ENCODE results near the gene SERPINA5.
"Not testable (repeated sequence)": the region's sequence is repeated elsewhere in the genome, so short reads cannot be mapped to it uniquely, and the experiment has no call there.

Gene SERPINA5

GRCh38 chr14:94575730-94576585 is 5.3 kb upstream of the SERPINA5 start:
- no peak for DNase-seq (ENCODE audit: low spot score)

DNA sequence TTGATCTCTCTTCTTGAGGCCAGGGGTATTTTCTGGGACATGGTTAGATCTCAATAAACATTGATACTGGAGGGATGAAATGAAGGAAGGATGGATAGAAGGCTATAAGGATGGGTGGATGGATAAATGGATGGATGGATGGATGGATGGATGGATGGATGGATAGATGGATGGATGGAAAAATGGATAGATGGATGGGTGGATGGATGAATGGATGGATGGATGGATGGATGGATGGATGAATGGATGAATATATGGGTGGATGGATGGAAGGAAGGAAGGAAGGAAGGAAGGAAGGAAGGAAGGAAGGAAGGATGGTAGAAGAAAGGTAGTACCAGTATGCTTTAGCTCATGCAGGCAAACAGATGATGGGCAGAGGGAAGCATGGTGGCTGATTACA is 3.8 kb upstream of the SERPINA5 start:
- not testable (repeated sequence) for DNase-seq (ENCODE audit: low spot score)

DNA sequence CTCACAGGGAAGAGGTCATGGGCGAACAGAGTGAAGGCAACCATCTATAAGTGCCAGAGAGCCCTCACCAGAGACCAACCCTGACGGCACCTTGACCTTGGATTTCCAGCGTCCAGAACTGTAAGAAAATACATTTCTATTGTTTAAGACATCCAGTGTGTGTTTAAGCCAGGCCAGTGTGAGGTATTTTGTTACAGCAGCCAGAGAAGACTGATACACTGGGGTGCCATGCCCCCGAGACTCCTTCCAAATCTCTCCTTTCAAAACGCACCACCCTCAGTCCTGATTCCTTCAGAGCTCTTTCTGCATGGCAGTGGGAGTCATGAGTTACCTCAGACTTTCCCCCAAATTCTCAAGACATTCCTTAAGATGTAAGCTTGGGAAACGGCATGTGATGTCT is 2.5 kb upstream of the SERPINA5 start:
- no peak for DNase-seq (ENCODE audit: low spot score)

- DNase-seq (ENCODE audit: low spot score), result no peak
Measured at GRCh38 chr14:94582199-94582750, 1.0 kb downstream of the SERPINA5 start.

GRCh38 chr14:94582851-94583250 is 1.6 kb downstream of the SERPINA5 start:
- no peak for DNase-seq (ENCODE audit: low spot score)

GRCh38 chr14:94583557-94583956 is 2.3 kb downstream of the SERPINA5 start:
- no peak for DNase-seq (ENCODE audit: low spot score)

GRCh38 chr14:94584591-94585280 is 3.5 kb downstream of the SERPINA5 start:
- DNase-seq (ENCODE audit: low spot score), result no peak

- no peak for DNase-seq (ENCODE audit: low spot score)
Measured at GRCh38 chr14:94586635-94587034, 5.4 kb downstream of the SERPINA5 start.

- DNase-seq (ENCODE audit: low spot score), result no peak
Measured at GRCh38 chr14:94588311-94588710, 7.1 kb downstream of the SERPINA5 start.

DNA sequence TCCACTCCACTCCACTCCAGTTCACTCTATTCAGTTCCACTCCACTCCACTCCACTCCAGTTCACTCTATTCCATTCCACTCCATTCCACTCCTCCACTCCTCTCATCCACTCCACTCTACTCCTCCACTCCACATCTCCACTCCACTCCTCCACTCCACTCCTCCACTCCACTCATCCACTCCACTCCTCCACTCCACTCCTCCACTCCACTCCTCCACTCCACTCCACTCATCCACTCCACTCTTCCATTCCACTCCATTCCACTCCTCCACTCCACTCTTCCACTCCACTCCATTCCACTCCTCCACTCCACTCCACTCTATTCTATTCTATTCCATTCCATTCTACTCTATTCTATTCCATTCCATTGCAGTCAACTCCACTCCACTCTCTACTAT is 9.8 kb downstream of the SERPINA5 start:
- no peak for DNase-seq (ENCODE audit: low spot score)

GRCh38 chr14:94591871-94592270 is 10.6 kb downstream of the SERPINA5 start:
- DNase-seq (ENCODE audit: low spot score), result no peak

GRCh38 chr14:94592457-94592856 is 11.2 kb downstream of the SERPINA5 start:
- no peak for DNase-seq (ENCODE audit: low spot score)

GRCh38 chr14:94593376-94593748 is 12.1 kb downstream of the SERPINA5 start:
- no peak for DNase-seq (ENCODE audit: low spot score)

GRCh38 chr14:94593749-94594431 is 12.7 kb downstream of the SERPINA5 start:
- no peak for DNase-seq (ENCODE audit: low spot score)

DNA sequence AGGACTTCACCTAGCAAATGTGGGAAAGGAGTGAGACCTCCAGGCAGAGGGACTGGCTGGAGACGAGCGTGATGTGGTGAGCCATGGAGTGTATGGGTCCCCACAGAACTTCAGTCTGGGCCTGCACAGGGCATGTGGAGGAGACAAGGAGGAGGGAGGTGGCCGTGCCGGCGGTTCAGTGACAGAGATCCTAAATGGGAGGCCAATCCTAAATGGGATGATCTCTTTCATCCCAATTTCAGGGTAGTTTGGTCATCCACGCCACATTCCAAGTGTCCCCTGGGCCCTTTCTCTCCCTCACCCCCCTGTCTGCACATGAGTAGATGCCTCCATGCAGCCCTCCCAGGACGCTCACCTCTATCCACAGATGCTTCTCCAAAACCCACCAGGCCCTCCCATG is 13.2 kb downstream of the SERPINA5 start:
- no peak for DNase-seq (ENCODE audit: low spot score)

DNA sequence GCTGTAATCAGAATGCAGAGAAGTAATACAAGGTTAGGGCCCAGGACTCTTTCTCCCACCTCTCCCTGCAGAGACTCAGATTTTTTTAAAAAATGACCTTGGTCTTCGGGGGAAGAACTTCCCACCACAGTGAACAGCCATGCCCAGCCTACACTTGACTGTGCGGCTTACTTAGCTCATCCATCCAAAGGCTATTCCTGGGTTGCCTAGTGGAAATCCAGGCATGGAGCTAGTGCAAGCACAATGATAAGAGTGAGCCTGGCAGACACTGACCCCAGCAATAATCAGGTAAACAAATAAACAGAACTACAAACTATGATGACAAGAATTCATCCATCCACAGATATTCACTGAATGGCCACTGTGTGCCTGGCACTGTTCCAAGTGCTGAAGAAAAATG is 14.7 kb downstream of the SERPINA5 start:
- no peak for DNase-seq (ENCODE audit: low spot score)

DNA sequence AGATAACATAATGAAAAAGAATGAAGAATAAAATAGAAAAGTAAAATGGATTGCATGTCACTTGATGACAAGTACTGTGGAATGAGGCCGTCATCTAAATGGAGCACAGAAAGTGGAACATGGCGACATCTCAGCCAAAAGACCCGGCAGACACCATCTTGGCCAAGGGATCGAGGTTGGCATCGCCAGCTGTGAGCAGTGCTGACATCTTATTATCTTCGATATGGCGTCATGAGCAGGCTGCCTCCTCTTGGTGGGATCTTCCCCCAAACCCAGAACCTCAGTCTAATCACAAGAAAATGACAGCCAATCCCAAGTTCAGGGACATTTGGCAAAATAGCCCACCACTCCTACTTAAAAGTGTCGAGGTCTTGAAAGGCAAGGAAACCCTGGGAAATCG is 15.1 kb downstream of the SERPINA5 start:
- no peak for DNase-seq (ENCODE audit: low spot score)

DNA sequence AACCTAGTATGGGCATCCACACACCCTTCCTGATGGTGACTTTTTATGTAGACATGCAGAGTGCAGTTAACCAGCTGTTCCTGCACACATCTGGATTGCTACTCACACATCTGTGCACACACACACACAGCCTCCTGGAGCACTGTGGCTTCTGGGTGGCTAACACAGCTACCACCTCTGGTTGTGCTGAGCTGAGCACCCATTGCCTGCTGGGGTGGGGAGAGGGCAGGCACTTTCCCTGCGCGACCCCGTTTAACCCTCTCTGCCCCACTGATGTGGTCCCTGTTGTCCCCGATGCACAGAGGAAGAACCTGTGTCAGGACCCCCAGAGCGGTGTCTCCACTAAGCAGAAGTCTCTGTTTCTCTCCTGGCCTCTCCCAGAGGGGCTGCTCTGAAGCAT is 16.6 kb downstream of the SERPINA5 start:
- no peak for DNase-seq (ENCODE audit: low spot score)

DNA sequence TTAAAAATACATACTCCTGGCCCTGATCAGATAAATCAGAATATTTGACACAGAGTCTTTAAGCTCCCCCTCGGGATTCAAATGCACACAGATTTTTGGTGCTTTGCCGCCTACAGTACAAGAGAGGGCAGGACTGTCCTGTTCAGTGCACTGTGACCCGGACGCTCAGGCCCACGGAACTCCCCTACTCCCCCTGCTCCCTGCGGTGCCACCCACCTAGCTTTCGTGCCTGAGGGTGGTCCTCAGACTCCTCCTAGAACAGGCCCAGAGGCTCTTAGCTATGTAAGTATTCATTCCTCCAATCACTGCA is 17.2 kb downstream of the SERPINA5 start:
- DNase-seq (ENCODE audit: low spot score), result no peak

DNA sequence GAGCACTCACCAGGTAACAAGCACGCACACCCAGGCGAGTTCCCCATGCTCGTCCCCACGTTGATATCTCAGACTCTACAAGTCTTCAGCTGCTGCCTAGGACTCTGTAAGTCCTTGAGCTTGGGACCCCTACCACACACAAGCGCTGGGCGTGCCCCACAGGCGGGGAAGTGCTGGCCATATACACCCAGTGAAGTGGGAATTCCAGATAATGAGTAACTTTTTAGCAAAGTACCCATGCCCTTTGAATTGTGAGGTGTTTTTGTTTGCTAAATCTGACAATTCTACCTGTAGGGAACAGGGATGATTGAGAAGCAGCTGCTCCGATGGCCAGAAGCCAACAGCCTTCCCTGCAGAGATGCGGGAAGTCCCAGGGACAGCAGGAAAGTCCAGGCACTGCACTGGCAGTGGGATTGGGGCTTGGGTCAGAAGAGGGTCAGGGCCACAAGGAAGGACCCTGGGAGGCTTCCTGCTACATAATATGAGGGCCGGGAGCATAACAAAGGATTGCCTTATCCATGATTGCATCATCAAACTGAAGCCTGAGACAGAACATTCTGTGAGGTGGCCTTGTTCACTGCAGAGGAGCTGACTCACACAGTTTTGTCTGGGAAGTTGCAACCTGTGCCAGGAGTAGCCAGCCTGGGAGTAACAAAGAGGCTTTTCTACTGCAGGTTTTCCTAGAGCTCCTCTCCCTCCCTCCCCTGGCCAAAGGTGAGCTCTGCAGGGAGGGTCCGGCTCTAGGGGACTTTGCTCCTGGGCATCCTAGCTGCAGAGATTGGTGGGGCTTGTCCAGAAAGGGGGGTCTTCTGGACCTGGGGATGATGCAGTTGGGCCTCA is 17.8 kb downstream of the SERPINA5 start:
- peak; percentile 98 for DNase-seq (ENCODE audit: low spot score)

- DNase-seq (ENCODE audit: low spot score), result no peak
Measured at GRCh38 chr14:94599656-94600004, 18.4 kb downstream of the SERPINA5 start.

DNA sequence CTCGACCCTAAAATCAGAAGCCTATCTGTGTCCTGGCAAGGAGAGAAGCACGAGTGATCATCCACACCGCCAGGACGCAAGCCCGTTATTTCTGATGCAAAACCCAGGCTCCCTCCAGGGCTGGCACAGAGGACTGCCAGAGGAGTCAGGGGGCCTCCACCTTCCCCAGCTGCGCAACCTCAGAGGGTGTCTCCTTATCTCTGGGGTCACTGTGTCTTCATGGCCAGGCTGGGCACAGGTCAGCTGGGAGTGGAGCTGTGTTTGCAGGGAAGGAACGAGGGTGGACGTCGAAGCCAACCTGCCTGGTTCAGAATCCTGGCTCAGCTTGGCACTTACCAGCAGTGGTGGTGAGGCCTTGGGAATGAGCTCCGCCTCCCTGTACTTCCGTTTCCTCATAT is 18.9 kb downstream of the SERPINA5 start:
- DNase-seq (ENCODE audit: low spot score), result no peak

All from SW480 (cell line).